GM21526 (cell line): ENCODE results near the gene PRPF40B.

Experiments used
- ATAC-seq: cut with Tn5 transposase; IDR thresholded peaks from one replicate; pipeline ENCODE4 v1.9.1; 2021; ENCODE audit warnings: moderate library complexity; ENCODE audit not compliant: unreplicated experiment, low FRiP score

The PRPF40B gene

GRCh38 chr12:49655595-49656236, 32.4 kb downstream of the PRPF40B start:
- ATAC-seq: no peak

- ATAC-seq: no peak
Measured at GRCh38 chr12:49658276-49658675, 34.9 kb downstream of the PRPF40B start.

GRCh38 chr12:49659753-49660152, 36.4 kb downstream of the PRPF40B start:
- ATAC-seq: no peak

- ATAC-seq: no peak
Measured at GRCh38 chr12:49661191-49661590, 37.8 kb downstream of the PRPF40B start.

GRCh38 chr12:49661746-49662145, 38.4 kb downstream of the PRPF40B start:
- no peak for ATAC-seq

GRCh38 chr12:49662998-49663843, 39.9 kb downstream of the PRPF40B start:
- ATAC-seq: peak; percentile 52

- ATAC-seq: no peak
Measured at GRCh38 chr12:49664167-49664566, 40.8 kb downstream of the PRPF40B start.

- ATAC-seq: peak; percentile 58
Measured at GRCh38 chr12:49664591-49665239, 41.4 kb downstream of the PRPF40B start.

GRCh38 chr12:49665384-49665783, 42.0 kb downstream of the PRPF40B start:
- ATAC-seq: no peak

- no peak for ATAC-seq
Measured at GRCh38 chr12:49666176-49666575, 42.8 kb downstream of the PRPF40B start.

GRCh38 chr12:49667325-49668090, 44.1 kb downstream of the PRPF40B start:
- no peak for ATAC-seq

GRCh38 chr12:49669796-49670195, 46.4 kb downstream of the PRPF40B start:
- no peak for ATAC-seq

GRCh38 chr12:49671031-49671765, 47.8 kb downstream of the PRPF40B start:
- ATAC-seq: no peak

GRCh38 chr12:49672301-49673217, 49.2 kb downstream of the PRPF40B start:
- ATAC-seq: no peak

GRCh38 chr12:49673446-49674317, 50.3 kb downstream of the PRPF40B start:
- ATAC-seq: no peak

- ATAC-seq: no peak
Measured at GRCh38 chr12:49674318-49674981, 51.1 kb downstream of the PRPF40B start.

- ATAC-seq: no peak
Measured at GRCh38 chr12:49675137-49675536, 51.8 kb downstream of the PRPF40B start.

- no peak for ATAC-seq
Measured at GRCh38 chr12:49678711-49679110, 55.4 kb downstream of the PRPF40B start.
